ENCODE results near the gene USP12.
A peak's percentile ranks its signal among the peaks of the same experiment; 100 is the strongest.

Gene USP12

GRCh38 chr13:27034678-27035111, 136.9 kb downstream of the USP12 start:
- no peaks in the 10 kb centered on the region for H3K36me3 ChIP-seq (ENCODE audit: control insufficient read depth, insufficient read depth, low read length)
- peaks cover 19% of the 10 kb centered on the region for H3K4me1 ChIP-seq (ENCODE audit: control insufficient read depth, insufficient read depth, low read length)
- peak overlapping the region; percentile 11 for H3K9ac ChIP-seq (ENCODE audit: low read length)
- peaks cover 20% of the 10 kb centered on the region for H3K27me3 ChIP-seq (ENCODE audit: control insufficient read depth, insufficient read depth, low read length)
- H3K4me3 ChIP-seq (ENCODE audit: low read depth, low read length) = peak overlapping the region; percentile 64
- H3K9me3 ChIP-seq (ENCODE audit: control insufficient read depth, insufficient read depth, low read depth, low read length) = no peaks in the 10 kb centered on the region
- H3K27ac ChIP-seq (ENCODE audit: low read depth, low read length) = no peak overlapping the region

GRCh38 chr13:27028683-27029480, 142.7 kb downstream of the USP12 start:
- H3K27me3 ChIP-seq (ENCODE audit: control insufficient read depth, insufficient read depth, low read length) = no peaks in the 10 kb centered on the region; the same call in 1 of the 2 replicates
- H3K9ac ChIP-seq (ENCODE audit: low read length) = no peak overlapping the region
- H3K4me1 ChIP-seq (ENCODE audit: control insufficient read depth, insufficient read depth, low read length) = no peaks in the 10 kb centered on the region
- no peak overlapping the region for H3K27ac ChIP-seq (ENCODE audit: low read depth, low read length)
- H3K4me3 ChIP-seq (ENCODE audit: low read depth, low read length) = no peak overlapping the region
- H3K9me3 ChIP-seq (ENCODE audit: control insufficient read depth, insufficient read depth, low read depth, low read length) = no peaks in the 10 kb centered on the region
- H3K36me3 ChIP-seq (ENCODE audit: control insufficient read depth, insufficient read depth, low read length) = no peaks in the 10 kb centered on the region

- Histone ChIP-seq H3K27ac (ENCODE audit: low read depth, low read length) (no peak overlapping the region), H3K9me3 (ENCODE audit: control insufficient read depth, insufficient read depth, low read depth, low read length) (no peaks in the 10 kb centered on the region)
Observed at GRCh38 chr13:27027086-27027667, 144.4 kb downstream of the USP12 start.

GRCh38 chr13:27026396-27026795, 145.2 kb downstream of the USP12 start:
- H3K9ac ChIP-seq (ENCODE audit: low read length) = no peak overlapping the region
- H3K4me1 ChIP-seq (ENCODE audit: control insufficient read depth, insufficient read depth, low read length) = peaks cover 7% of the 10 kb centered on the region; the same call in 1 of the 2 replicates
- no peaks in the 10 kb centered on the region; the same call in 1 of the 2 replicates for H3K27me3 ChIP-seq (ENCODE audit: control insufficient read depth, insufficient read depth, low read length)
- no peak overlapping the region for H3K27ac ChIP-seq (ENCODE audit: low read depth, low read length)
- no peaks in the 10 kb centered on the region for H3K9me3 ChIP-seq (ENCODE audit: control insufficient read depth, insufficient read depth, low read depth, low read length)
- H3K4me3 ChIP-seq (ENCODE audit: low read depth, low read length) = no peak overlapping the region
- H3K36me3 ChIP-seq (ENCODE audit: control insufficient read depth, insufficient read depth, low read length) = no peaks in the 10 kb centered on the region

More at GRCh38 chr13:27027086-27027667, 144.4 kb downstream of the USP12 start:
- peaks cover 7% of the 10 kb centered on the region; the same call in 1 of the 2 replicates for H3K4me1 ChIP-seq (ENCODE audit: control insufficient read depth, insufficient read depth, low read length)
- no peaks in the 10 kb centered on the region; the same call in 1 of the 2 replicates for H3K27me3 ChIP-seq (ENCODE audit: control insufficient read depth, insufficient read depth, low read length)
- H3K36me3 ChIP-seq (ENCODE audit: control insufficient read depth, insufficient read depth, low read length) = no peaks in the 10 kb centered on the region
- H3K9ac ChIP-seq (ENCODE audit: low read length) = no peak overlapping the region
- H3K4me3 ChIP-seq (ENCODE audit: low read depth, low read length) = no peak overlapping the region

GRCh38 chr13:27024776-27025492, 146.7 kb downstream of the USP12 start:
- Histone ChIP-seq H3K9me3 (ENCODE audit: control insufficient read depth, insufficient read depth, low read depth, low read length) (peaks cover 5% of the 10 kb centered on the region; the same call in 1 of the 2 replicates), H3K27me3 (ENCODE audit: control insufficient read depth, insufficient read depth, low read length) (no peaks in the 10 kb centered on the region; the same call in 1 of the 2 replicates), H3K4me3 (ENCODE audit: low read depth, low read length) (no peak overlapping the region), H3K36me3 (ENCODE audit: control insufficient read depth, insufficient read depth, low read length) (no peaks in the 10 kb centered on the region), H3K27ac (ENCODE audit: low read depth, low read length) (no peak overlapping the region), H3K4me1 (ENCODE audit: control insufficient read depth, insufficient read depth, low read length) (peaks cover 7% of the 10 kb centered on the region; the same call in 1 of the 2 replicates), H3K9ac (ENCODE audit: low read length) (no peak overlapping the region)

- Histone ChIP-seq H3K9me3 (ENCODE audit: control insufficient read depth, insufficient read depth, low read depth, low read length) (peaks cover 5% of the 10 kb centered on the region; the same call in 1 of the 2 replicates), H3K4me1 (ENCODE audit: control insufficient read depth, insufficient read depth, low read length) (peaks cover 7% of the 10 kb centered on the region; the same call in 1 of the 2 replicates), H3K27ac (ENCODE audit: low read depth, low read length) (no peak overlapping the region), H3K36me3 (ENCODE audit: control insufficient read depth, insufficient read depth, low read length) (no peaks in the 10 kb centered on the region), H3K4me3 (ENCODE audit: low read depth, low read length) (no peak overlapping the region), H3K9ac (ENCODE audit: low read length) (no peak overlapping the region), H3K27me3 (ENCODE audit: control insufficient read depth, insufficient read depth, low read length) (no peaks in the 10 kb centered on the region; the same call in 1 of the 2 replicates)
Observed at GRCh38 chr13:27024074-27024461, 147.5 kb downstream of the USP12 start.

- Histone ChIP-seq H3K4me1 (ENCODE audit: control insufficient read depth, insufficient read depth, low read length) (peaks cover 11% of the 10 kb centered on the region), H3K36me3 (ENCODE audit: control insufficient read depth, insufficient read depth, low read length) (no peaks in the 10 kb centered on the region), H3K27ac (ENCODE audit: low read depth, low read length) (no peak overlapping the region), H3K9me3 (ENCODE audit: control insufficient read depth, insufficient read depth, low read depth, low read length) (peaks cover 5% of the 10 kb centered on the region; the same call in 1 of the 2 replicates), H3K4me3 (ENCODE audit: low read depth, low read length) (no peak overlapping the region), H3K9ac (ENCODE audit: low read length) (no peak overlapping the region), H3K27me3 (ENCODE audit: control insufficient read depth, insufficient read depth, low read length) (no peaks in the 10 kb centered on the region; the same call in 1 of the 2 replicates)
Observed at GRCh38 chr13:27023385-27024073, 148.1 kb downstream of the USP12 start.

GRCh38 chr13:27022571-27023311, 148.9 kb downstream of the USP12 start:
- Histone ChIP-seq H3K27ac (ENCODE audit: low read depth, low read length) (no peak overlapping the region), H3K9ac (ENCODE audit: low read length) (no peak overlapping the region), H3K4me1 (ENCODE audit: control insufficient read depth, insufficient read depth, low read length) (peaks cover 13% of the 10 kb centered on the region), H3K9me3 (ENCODE audit: control insufficient read depth, insufficient read depth, low read depth, low read length) (peaks cover 5% of the 10 kb centered on the region; the same call in 1 of the 2 replicates), H3K36me3 (ENCODE audit: control insufficient read depth, insufficient read depth, low read length) (no peaks in the 10 kb centered on the region), H3K27me3 (ENCODE audit: control insufficient read depth, insufficient read depth, low read length) (no peaks in the 10 kb centered on the region), H3K4me3 (ENCODE audit: low read depth, low read length) (no peak overlapping the region)

GRCh38 chr13:27020415-27020814, 151.2 kb downstream of the USP12 start:
- Histone ChIP-seq H3K27me3 (ENCODE audit: control insufficient read depth, insufficient read depth, low read length) (no peaks in the 10 kb centered on the region), H3K36me3 (ENCODE audit: control insufficient read depth, insufficient read depth, low read length) (no peaks in the 10 kb centered on the region), H3K9ac (ENCODE audit: low read length) (no peak overlapping the region), H3K4me3 (ENCODE audit: low read depth, low read length) (no peak overlapping the region), H3K9me3 (ENCODE audit: control insufficient read depth, insufficient read depth, low read depth, low read length) (peaks cover 5% of the 10 kb centered on the region; the same call in 1 of the 2 replicates), H3K27ac (ENCODE audit: low read depth, low read length) (no peak overlapping the region), H3K4me1 (ENCODE audit: control insufficient read depth, insufficient read depth, low read length) (peaks cover 13% of the 10 kb centered on the region)

GRCh38 chr13:27018882-27019281, 152.7 kb downstream of the USP12 start:
- H3K4me3 ChIP-seq (ENCODE audit: low read depth, low read length) = no peak overlapping the region
- H3K4me1 ChIP-seq (ENCODE audit: control insufficient read depth, insufficient read depth, low read length) = peaks cover 13% of the 10 kb centered on the region
- no peaks in the 10 kb centered on the region for H3K36me3 ChIP-seq (ENCODE audit: control insufficient read depth, insufficient read depth, low read length)
- H3K27me3 ChIP-seq (ENCODE audit: control insufficient read depth, insufficient read depth, low read length) = no peaks in the 10 kb centered on the region
- H3K27ac ChIP-seq (ENCODE audit: low read depth, low read length) = no peak overlapping the region
- H3K9ac ChIP-seq (ENCODE audit: low read length) = no peak overlapping the region
- peaks cover 5% of the 10 kb centered on the region; the same call in 1 of the 2 replicates for H3K9me3 ChIP-seq (ENCODE audit: control insufficient read depth, insufficient read depth, low read depth, low read length)

Measured in HUES6 (cell line).